ENCODE data around the gene CCND2. TPM values are rescaled to one million over a fixed set of nuclear protein-coding genes. Genes with fewer than 3 reads are reported as not detected.

Gene CCND2
- total RNA-seq = 31.9 and 44.0 TPM in 2 replicates

DNA sequence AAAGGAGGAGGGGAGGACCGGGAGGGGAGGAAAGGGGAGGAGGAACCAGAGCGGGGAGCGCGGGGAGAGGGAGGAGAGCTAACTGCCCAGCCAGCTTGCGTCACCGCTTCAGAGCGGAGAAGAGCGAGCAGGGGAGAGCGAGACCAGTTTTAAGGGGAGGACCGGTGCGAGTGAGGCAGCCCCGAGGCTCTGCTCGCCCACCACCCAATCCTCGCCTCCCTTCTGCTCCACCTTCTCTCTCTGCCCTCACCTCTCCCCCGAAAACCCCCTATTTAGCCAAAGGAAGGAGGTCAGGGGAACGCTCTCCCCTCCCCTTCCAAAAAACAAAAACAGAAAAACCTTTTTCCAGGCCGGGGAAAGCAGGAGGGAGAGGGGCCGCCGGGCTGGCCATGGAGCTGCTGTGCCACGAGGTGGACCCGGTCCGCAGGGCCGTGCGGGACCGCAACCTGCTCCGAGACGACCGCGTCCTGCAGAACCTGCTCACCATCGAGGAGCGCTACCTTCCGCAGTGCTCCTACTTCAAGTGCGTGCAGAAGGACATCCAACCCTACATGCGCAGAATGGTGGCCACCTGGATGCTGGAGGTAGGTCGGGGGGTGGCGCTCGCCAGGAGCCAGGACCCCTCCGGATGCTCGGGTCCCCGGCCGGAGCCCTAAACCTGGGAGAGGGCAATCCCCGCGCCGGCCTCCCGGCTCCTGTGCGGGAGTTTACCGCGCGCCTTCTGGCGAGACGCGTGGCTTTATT lies at the start of gene CCND2:
Gene CCND2 (plus strand): TSS at position 111 of the 744 bp plus-strand sequence. CDS start 279 bp downstream, at position 390.

DNA sequence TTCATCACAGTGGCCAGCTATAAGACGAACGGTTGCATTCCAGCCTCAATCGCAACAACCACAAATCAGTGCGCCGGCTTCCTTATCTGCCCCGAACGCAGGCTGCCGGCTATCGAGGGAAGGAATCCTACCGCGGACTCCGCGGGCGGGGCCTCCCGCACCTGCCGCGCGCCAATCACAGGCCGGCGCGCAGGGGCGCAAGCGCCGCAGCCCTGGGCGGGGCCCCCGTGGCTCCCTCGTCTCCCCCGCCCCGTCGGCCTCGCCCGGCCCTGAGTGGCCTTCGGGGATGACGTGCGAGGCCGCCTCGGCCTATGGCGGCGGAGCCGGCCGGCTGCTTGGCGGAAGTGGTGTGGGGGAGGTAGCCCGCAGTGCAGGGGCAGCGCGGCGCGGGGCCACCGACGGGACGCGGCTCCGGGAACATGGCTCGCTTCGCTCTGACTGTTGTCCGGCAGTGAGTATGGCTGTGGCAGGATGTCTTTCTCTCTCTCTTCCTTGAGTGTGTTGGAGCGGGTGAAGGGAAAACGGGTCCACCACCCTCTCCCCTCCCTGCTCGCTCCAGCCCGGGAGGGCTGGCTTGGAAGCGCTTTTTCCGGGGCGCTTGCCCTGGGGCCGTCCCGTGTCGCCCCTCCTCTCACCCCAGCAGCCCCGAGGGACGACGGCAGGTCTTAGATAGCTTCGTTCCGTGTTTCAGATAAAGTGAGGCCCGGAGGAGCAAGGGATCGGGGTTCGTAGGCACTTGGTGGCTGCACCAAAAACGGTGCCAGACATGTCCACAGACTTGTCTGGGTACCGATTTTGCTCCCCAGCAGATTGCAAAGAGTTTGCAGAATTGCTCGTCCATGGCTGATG lies 47.5 kb downstream of the CCND2 start, which contains the start of gene TIGAR:
Gene TIGAR (plus strand): TSS at position 361 of the 849 bp plus-strand sequence. CDS start 59 bp downstream, at position 420.

Other genes starting within 250 kb of the CCND2 start
- 10.7 and 12.9 TPM in 2 replicates for gene TIGAR, start 47.5 kb downstream of the CCND2 start, total RNA-seq
- not detected in 2 replicates for gene FGF23, start 106.0 kb downstream of the CCND2 start, total RNA-seq
- not detected in 2 replicates for gene FGF6, start 172.1 kb downstream of the CCND2 start, total RNA-seq